GM11168 (cell line): Measurements from ENCODE around the gene PGR.
"Not testable (repeated sequence)": the region's sequence is repeated elsewhere in the genome, so short reads cannot be mapped to it uniquely, and the experiment has no call there.

Experiments
- in situ Hi-C: fragments of 300-500 bp; cut with MboI; formaldehyde crosslinking; loops from one replicate; pipeline ENCODE4 v1.12.0; 2022; ENCODE audit warnings: low sequenced_read_pairs; ENCODE audit not compliant: unreplicated experiment

Gene PGR

GRCh38 chr11:101013702-101014101, 115.9 kb downstream of the PGR start:
- in situ Hi-C loops, result not testable (repeated sequence)

- in situ Hi-C loops, result no loop called here
These were observed 117.7 kb downstream of the PGR start for GRCh38 chr11:101011881-101012280.

GRCh38 chr11:101010899-101011298, 118.7 kb downstream of the PGR start:
- in situ Hi-C loops, result no loop called here

GRCh38 chr11:101009690-101010055, 119.9 kb downstream of the PGR start:
- in situ Hi-C loops, result no loop called here

DNA sequence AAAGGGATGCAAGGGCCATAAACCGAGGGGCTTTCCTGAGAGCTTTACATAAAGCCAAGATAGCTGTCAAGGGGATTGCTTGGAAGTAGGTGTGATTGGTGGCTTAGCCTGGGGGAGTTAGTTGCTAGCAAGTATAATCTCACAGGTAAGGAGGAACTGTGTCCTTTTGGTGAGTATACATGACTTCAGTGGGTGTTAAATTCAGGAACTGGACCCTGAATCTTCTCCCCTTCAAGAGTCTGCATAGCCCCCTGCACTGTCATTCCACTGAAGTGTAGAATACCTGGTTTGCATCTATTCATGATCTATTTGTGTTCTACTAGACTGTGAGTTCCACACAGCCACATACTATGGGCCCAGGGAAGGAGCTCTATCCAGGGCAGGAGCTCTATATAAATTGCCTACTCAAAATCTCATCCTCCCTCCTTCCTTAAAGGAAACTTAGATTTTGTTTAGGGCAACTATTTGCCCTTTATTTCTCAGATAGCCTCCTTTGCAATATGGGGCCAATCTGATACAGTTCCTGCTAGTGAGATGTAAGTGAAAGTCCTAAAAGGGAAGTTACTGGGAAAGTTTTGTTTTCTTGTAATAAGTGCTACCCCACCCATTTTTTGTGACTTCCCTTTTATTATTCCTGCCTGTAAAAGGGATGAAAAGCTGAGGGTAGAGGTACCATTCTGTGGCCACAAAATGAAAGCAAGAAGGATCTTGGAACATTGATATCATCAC, 120.5 kb downstream of the PGR start:
- in situ Hi-C loops, result no loop called here

- in situ Hi-C loops, result no loop called here
These were observed 126.1 kb downstream of the PGR start for GRCh38 chr11:101003468-101003867.

- in situ Hi-C loops, result no loop called here
These were observed 129.9 kb downstream of the PGR start for GRCh38 chr11:100999756-101000155.

GRCh38 chr11:100994966-100995365, 134.6 kb downstream of the PGR start:
- in situ Hi-C loops, result no loop called here

- in situ Hi-C loops, result no loop called here
These were observed 138.1 kb downstream of the PGR start for GRCh38 chr11:100991541-100991940.

DNA sequence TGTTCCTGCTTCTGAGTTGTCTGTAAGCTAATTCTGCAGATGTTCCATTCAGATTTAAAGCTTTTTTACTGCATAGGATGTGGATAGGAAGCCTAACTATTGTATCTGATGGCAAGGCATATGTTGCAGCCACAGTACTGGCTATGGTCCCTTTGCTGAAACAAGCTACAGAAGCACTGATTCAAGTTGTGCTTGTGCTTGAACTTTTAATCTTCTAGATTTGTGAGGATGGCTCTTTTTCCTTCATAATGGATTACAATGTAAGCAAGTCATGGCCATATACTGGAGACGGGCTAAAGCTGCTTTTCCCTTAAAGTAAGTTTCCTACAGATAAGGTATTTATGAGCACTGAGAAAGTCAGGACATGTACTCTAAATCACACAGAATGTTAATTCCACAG, 138.7 kb downstream of the PGR start:
- in situ Hi-C loops, result no loop called here

GRCh38 chr11:100984668-100985067, 144.9 kb downstream of the PGR start:
- in situ Hi-C loops, result no loop called here

- in situ Hi-C loops, result no loop called here
These were observed 148.3 kb downstream of the PGR start for GRCh38 chr11:100981196-100981824.

DNA sequence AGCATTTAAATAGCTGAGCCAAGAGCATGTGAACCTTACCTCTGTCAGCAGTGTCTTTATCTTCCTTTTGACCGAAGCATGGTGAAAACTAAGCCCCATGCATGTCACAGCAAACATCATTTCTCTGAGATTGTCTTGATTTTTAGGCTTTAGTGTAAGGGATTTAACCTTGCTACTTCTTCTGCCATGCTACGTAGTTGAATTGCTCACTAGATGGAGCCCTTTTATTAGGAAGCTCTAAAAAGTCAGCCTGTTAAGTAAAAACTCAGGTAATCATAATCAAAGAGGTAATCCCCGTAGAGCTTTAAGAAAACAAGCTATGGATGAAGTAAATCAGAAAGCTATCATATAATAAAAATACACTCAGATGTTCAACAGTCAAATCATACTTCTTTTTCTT, 149.5 kb downstream of the PGR start:
- in situ Hi-C loops, result no loop called here
